GM18511 (cell line): ENCODE results near the gene LMBR1.
"Not testable (repeated sequence)": the region's sequence is repeated elsewhere in the genome, so short reads cannot be mapped to it uniquely, and the experiment has no call there.

ENCODE experiments used
- ATAC-seq: cut with Tn5 transposase; IDR thresholded peaks from one replicate; pipeline ENCODE4 v1.9.1; 2021; ENCODE audit warnings: mild to moderate bottlenecking, moderate library complexity; ENCODE audit not compliant: unreplicated experiment

Gene LMBR1

GRCh38 chr7:156811706-156812105, 81.3 kb downstream of the LMBR1 start:
- ATAC-seq = no peak

GRCh38 chr7:156803656-156804055, 89.3 kb downstream of the LMBR1 start:
- ATAC-seq = not testable (repeated sequence)

GRCh38 chr7:156802214-156802613, 90.8 kb downstream of the LMBR1 start:
- ATAC-seq = no peak

- no peak for ATAC-seq
These were observed 97.6 kb downstream of the LMBR1 start for GRCh38 chr7:156795415-156795814.

GRCh38 chr7:156793334-156793733, 99.6 kb downstream of the LMBR1 start:
- ATAC-seq = no peak

GRCh38 chr7:156792611-156793010, 100.4 kb downstream of the LMBR1 start:
- ATAC-seq = no peak

- no peak for ATAC-seq
These were observed 101.7 kb downstream of the LMBR1 start for GRCh38 chr7:156791241-156791640.

- no peak for ATAC-seq
These were observed 102.7 kb downstream of the LMBR1 start for GRCh38 chr7:156790264-156790663.

- no peak for ATAC-seq
These were observed 106.9 kb downstream of the LMBR1 start for GRCh38 chr7:156785998-156786543.

GRCh38 chr7:156783864-156784263, 109.1 kb downstream of the LMBR1 start:
- ATAC-seq = no peak

- ATAC-seq = no peak
These were observed 111.0 kb downstream of the LMBR1 start for GRCh38 chr7:156781972-156782371.

- peak; percentile 97 for ATAC-seq
These were observed 112.1 kb downstream of the LMBR1 start for GRCh38 chr7:156780724-156781455.

- no peak for ATAC-seq
These were observed 114.3 kb downstream of the LMBR1 start for GRCh38 chr7:156778668-156779067.

- ATAC-seq = no peak
These were observed 114.8 kb downstream of the LMBR1 start for GRCh38 chr7:156778201-156778600.

GRCh38 chr7:156777364-156778069, 115.5 kb downstream of the LMBR1 start:
- no peak for ATAC-seq

GRCh38 chr7:156776527-156776926, 116.5 kb downstream of the LMBR1 start:
- no peak for ATAC-seq

GRCh38 chr7:156773966-156774365, 119.0 kb downstream of the LMBR1 start:
- peak; percentile 69 for ATAC-seq

GRCh38 chr7:156772725-156773124, 120.3 kb downstream of the LMBR1 start:
- ATAC-seq = no peak

- no peak for ATAC-seq
These were observed 124.1 kb downstream of the LMBR1 start for GRCh38 chr7:156768698-156769472.

GRCh38 chr7:156766666-156767065, 126.3 kb downstream of the LMBR1 start:
- no peak for ATAC-seq

- no peak for ATAC-seq
These were observed 126.9 kb downstream of the LMBR1 start for GRCh38 chr7:156765901-156766656.
